ENCODE measurements around the gene RASL11A. TPM values are rescaled to one million over a fixed set of nuclear protein-coding genes. Genes with fewer than 3 reads are reported as not detected.

RASL11A gene
- polyA plus RNA-seq, 2 of the 4 experiments (the other 2 are of a cell fraction), result 2.1 to 4.7 TPM

GRCh38 chr13:27304611-27305010 is 34.0 kb downstream of the RASL11A start:
- CTCF ChIA-PET, result interaction anchor here (1.4 kb wide), 1 partner anchor 58 kb away, joined by 5 read pairs; no protein-coding TSS in a partner anchor
- no peak overlapping the region for H3K4me2 ChIP-seq
- H3K4me1 ChIP-seq, result peaks cover 6% of the 10 kb centered on the region
- TF ChIP-seq JUNB (IDR thresholded peaks at IDR 0.05) (no peak), CBX2 (IDR thresholded peaks at IDR 0.05; ENCODE audit: borderline replicate concordance, low read depth) (no peak), CEBPB (IDR thresholded peaks at IDR 0.05) (no peak), HOXB13 (CRISPR knock-in tag; IDR thresholded peaks at IDR 0.05; ENCODE audit: low read depth) (no peak), RCOR1 (IDR thresholded peaks at IDR 0.05; ENCODE audit: low read depth, low read length) (no peak), HMGXB4 (CRISPR knock-in tag; IDR thresholded peaks at IDR 0.05; ENCODE audit: borderline replicate concordance) (no peak), RARB (CRISPR knock-in tag; IDR thresholded peaks at IDR 0.05) (no peak), FOXS1 (CRISPR knock-in tag; IDR thresholded peaks at IDR 0.05) (no peak), GATA3 (IDR thresholded peaks at IDR 0.05; ENCODE audit: borderline replicate concordance) (no peak), ZFP36 (IDR thresholded peaks at IDR 0.05; ENCODE audit: borderline replicate concordance, partially characterized antibody) (no peak), ATOH8 (CRISPR knock-in tag; IDR thresholded peaks at IDR 0.05; ENCODE audit: low read depth) (no peak), CHD4 (IDR thresholded peaks at IDR 0.05; ENCODE audit: borderline replicate concordance) (no peak)
- 89% methylated on average over 2 of the region's 2 CpGs for WGBS (ENCODE audit: missing lambda C conversion rate)
- H3K9me3 ChIP-seq, result no peaks in the 10 kb centered on the region
- no peak for ATAC-seq
- POLR2A ChIA-PET, result no interaction called here
- no peak for FAIRE-seq
- no peak overlapping the region for H3K27ac ChIP-seq
- H3K4me3 ChIP-seq, result no peak overlapping the region
- DNase-seq (ENCODE audit: low read depth in 1 of 2, low spot score in 1 of 2), result no peak

- H3K4me2 ChIP-seq, result no peak overlapping the region
- FAIRE-seq, result no peak
- no peak for DNase-seq (ENCODE audit: low read depth in 1 of 2, low spot score in 1 of 2)
- TF ChIP-seq ESRRA (IDR thresholded peaks at IDR 0.05; ENCODE audit: borderline replicate concordance, low read length), result no peak
- no peak for TF ChIP-seq HOXB13 (CRISPR knock-in tag; IDR thresholded peaks at IDR 0.05; ENCODE audit: low read depth)
- TF ChIP-seq BCL3 (IDR thresholded peaks at IDR 0.05), result no peak
- TF ChIP-seq CTCF (IDR thresholded peaks at IDR 0.05), result no peak
- no peak for TF ChIP-seq ATOH8 (CRISPR knock-in tag; IDR thresholded peaks at IDR 0.05; ENCODE audit: low read depth)
- TF ChIP-seq USF2 (IDR thresholded peaks at IDR 0.05), result no peak
- no peak for TF ChIP-seq TP53 (CRISPR knock-in tag; IDR thresholded peaks at IDR 0.05)
- no peaks in the 10 kb centered on the region for H3K9me3 ChIP-seq
- 78% methylated on average over 5 of the region's 5 CpGs for WGBS (ENCODE audit: missing lambda C conversion rate)
- ChIA-PET CTCF (interaction anchor here (0.6 kb wide), 1 partner anchor 515 kb away, joined by 4 read pairs; no protein-coding TSS in a partner anchor), POLR2A (no interaction called here)
- no peak overlapping the region for H3K4me3 ChIP-seq
- no peak for ATAC-seq
- H3K4me1 ChIP-seq, result peaks cover 16% of the 10 kb centered on the region
- H3K27ac ChIP-seq, result no peak overlapping the region
Measured at GRCh38 chr13:27306364-27306763, 35.7 kb downstream of the RASL11A start.

Measured in A549 (cell line).